ENCODE measurements around the gene HOXB1. TPM values are rescaled to one million over a fixed set of nuclear protein-coding genes. Genes with fewer than 3 reads are reported as not detected.

The HOXB1 gene
- total RNA-seq, 1 donor from 2014 or later: not detected

GRCh38 chr17:48553826-48554225, 23.0 kb upstream of the HOXB1 start:
- Histone ChIP-seq H3K27me3 (ENCODE audit: control insufficient read depth, insufficient read depth, low read length) (peaks cover 72% of the 10 kb centered on the region), H3K4me3 (ENCODE audit: low read depth, low read length) (no peak overlapping the region), H3K36me3 (ENCODE audit: control insufficient read depth, insufficient read depth, low read length) (no peaks in the 10 kb centered on the region)
- no peak for FAIRE-seq
- TF ChIP-seq CTCF (IDR thresholded peaks at IDR 0.05; ENCODE audit: insufficient read depth, low read length, severe bottlenecking): no peak
- no peak for DNase-seq (ENCODE audit: low read depth)

GRCh38 chr17:48553190-48553547, 22.4 kb upstream of the HOXB1 start:
- FAIRE-seq: no peak
- H3K36me3 ChIP-seq (ENCODE audit: control insufficient read depth, insufficient read depth, low read length): no peaks in the 10 kb centered on the region
- H3K27me3 ChIP-seq (ENCODE audit: control insufficient read depth, insufficient read depth, low read length): peaks cover 71% of the 10 kb centered on the region
- TF ChIP-seq CTCF (IDR thresholded peaks at IDR 0.05; ENCODE audit: insufficient read depth, low read length, severe bottlenecking): no peak
- no peak overlapping the region for H3K4me3 ChIP-seq (ENCODE audit: low read depth, low read length)
- DNase-seq (ENCODE audit: low read depth): no peak

GRCh38 chr17:48552466-48553189, 21.8 kb upstream of the HOXB1 start:
- Histone ChIP-seq H3K27me3 (ENCODE audit: control insufficient read depth, insufficient read depth, low read length) (peaks cover 70% of the 10 kb centered on the region), H3K36me3 (ENCODE audit: control insufficient read depth, insufficient read depth, low read length) (no peaks in the 10 kb centered on the region), H3K4me3 (ENCODE audit: low read depth, low read length) (no peak overlapping the region)
- no peak for FAIRE-seq
- TF ChIP-seq CTCF (IDR thresholded peaks at IDR 0.05; ENCODE audit: insufficient read depth, low read length, severe bottlenecking): no peak
- no peak for DNase-seq (ENCODE audit: low read depth)

- no peaks in the 10 kb centered on the region for H3K36me3 ChIP-seq (ENCODE audit: control insufficient read depth, insufficient read depth, low read length)
- DNase-seq (ENCODE audit: low read depth): no peak
- FAIRE-seq: no peak
- TF ChIP-seq CTCF (IDR thresholded peaks at IDR 0.05; ENCODE audit: insufficient read depth, low read length, severe bottlenecking): no peak
- H3K4me3 ChIP-seq (ENCODE audit: low read depth, low read length): no peak overlapping the region
- peaks cover 70% of the 10 kb centered on the region for H3K27me3 ChIP-seq (ENCODE audit: control insufficient read depth, insufficient read depth, low read length)
Observed at GRCh38 chr17:48551596-48552465, 21.0 kb upstream of the HOXB1 start.

- no peak overlapping the region for H3K4me3 ChIP-seq (ENCODE audit: low read depth, low read length)
- H3K36me3 ChIP-seq (ENCODE audit: control insufficient read depth, insufficient read depth, low read length): no peaks in the 10 kb centered on the region
- FAIRE-seq (no peak), DNase-seq (ENCODE audit: low read depth) (no peak)
- TF ChIP-seq CTCF (IDR thresholded peaks at IDR 0.05; ENCODE audit: insufficient read depth, low read length, severe bottlenecking): no peak
- peaks cover 71% of the 10 kb centered on the region for H3K27me3 ChIP-seq (ENCODE audit: control insufficient read depth, insufficient read depth, low read length)
Observed at GRCh38 chr17:48551214-48551555, 20.4 kb upstream of the HOXB1 start.
